ENCODE results near the gene PCDHB14. TPM values are rescaled to one million over a fixed set of nuclear protein-coding genes. Genes with fewer than 3 reads are reported as not detected.
"Not testable (repeated sequence)": the region's sequence is repeated elsewhere in the genome, so short reads cannot be mapped to it uniquely, and the experiment has no call there.

PCDHB14 gene
- polyA plus RNA-seq, 4 donors = 0.81 to 1.5 TPM; not detected in 2

DNA sequence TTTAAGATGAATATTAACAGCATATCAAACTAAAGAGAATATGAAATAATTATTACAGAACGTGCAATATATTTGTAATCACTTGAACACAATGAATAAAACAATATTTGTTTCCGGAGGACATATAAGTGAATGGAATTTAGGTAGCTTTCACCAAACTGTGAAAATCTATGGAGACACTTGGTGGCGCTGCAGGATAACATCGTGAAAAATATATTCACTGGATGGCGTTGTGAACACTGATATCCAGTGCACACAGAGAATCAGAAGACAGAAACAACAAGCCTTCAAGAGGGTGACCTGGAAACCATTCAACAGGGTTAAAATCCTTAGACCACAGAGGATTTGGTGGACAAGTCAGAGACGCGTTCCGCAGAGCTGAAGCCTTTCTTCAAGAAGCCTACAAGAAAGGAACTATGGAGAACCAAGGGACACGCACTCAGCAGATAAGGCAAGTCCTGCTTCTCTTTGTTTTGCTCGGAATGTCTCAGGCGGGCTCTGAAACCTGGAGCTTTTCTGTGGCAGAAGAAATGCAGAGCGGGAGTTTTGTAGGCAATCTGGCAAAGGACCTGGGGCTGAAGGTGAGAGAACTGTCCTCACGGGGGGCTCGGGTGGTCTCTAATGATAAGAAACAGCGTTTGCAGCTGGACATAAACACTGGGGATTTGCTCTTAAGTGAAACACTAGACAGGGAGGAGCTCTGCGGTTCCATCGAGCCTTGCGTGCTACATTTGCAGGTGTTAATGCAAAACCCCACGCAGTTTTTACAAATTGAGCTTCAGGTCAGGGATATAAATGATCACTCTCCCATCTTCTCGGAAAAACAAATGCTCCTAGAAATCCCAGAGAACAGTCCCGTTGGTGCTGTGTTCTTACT lies 23.5 kb upstream of the PCDHB14 start, which contains the start of gene PCDHB11:
Gene PCDHB11 (plus strand): TSS at position 269 of the 877 bp plus-strand sequence. CDS start 148 bp downstream, at position 417.
- Histone ChIP-seq H3K27ac (ENCODE audit: low read depth in 1 of 3, low read length in 2 of 3) (no peak within 1 kb of the TSS), H3K36me3 (ENCODE audit: control insufficient read depth in 3 of 3, insufficient read depth in 2 of 3, low read depth in 1 of 3, low read length in 3 of 3) (no peaks in the 10 kb centered on the region), H3K27me3 (ENCODE audit: control insufficient read depth in 3 of 3, insufficient read depth in 3 of 3, low read length in 3 of 3) (peaks cover 0 to 3% (median 0%) of the 10 kb centered on the region in 3 donors), H3K4me1 (ENCODE audit: control insufficient read depth in 3 of 3, insufficient read depth in 2 of 3, low read depth in 1 of 3, low read length in 2 of 3) (no peaks in the 10 kb centered on the region), H3K9me3 (ENCODE audit: control insufficient read depth in 2 of 2, insufficient read depth in 1 of 2, low read depth in 1 of 2, low read length in 1 of 2) (peaks cover 0 to 32% of the 10 kb centered on the region in 2 donors), H3K4me3 (ENCODE audit: low read depth in 1 of 3, low read length in 3 of 3) (no peak within 1 kb of the TSS)
- FAIRE-seq = no peak
- no peak for DNase-seq
- 36 to 52% (median 40%) methylated on average over 21 of the region's 21 CpGs for WGBS, 3 donors

DNA sequence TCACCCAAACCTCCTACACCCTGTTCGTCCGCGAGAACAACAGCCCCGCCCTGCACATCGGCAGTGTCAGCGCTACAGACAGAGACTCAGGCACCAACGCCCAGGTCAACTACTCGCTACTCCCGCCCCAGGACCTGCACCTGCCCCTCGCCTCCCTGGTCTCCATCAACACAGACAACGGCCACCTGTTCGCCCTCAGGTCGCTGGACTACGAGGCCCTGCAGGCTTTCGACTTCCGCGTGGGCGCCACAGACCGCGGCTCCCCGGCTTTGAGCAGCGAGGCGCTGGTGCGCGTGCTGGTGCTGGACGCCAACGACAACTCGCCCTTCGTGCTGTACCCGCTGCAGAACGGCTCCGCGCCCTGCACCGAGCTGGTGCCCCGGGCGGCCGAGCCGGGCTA lies 22.0 kb upstream of the PCDHB14 start:
- peaks cover 0 to 35% of the 10 kb centered on the region in 2 donors for H3K9me3 ChIP-seq (ENCODE audit: control insufficient read depth in 2 of 2, insufficient read depth in 1 of 2, low read depth in 1 of 2, low read length in 1 of 2)
- not testable (repeated sequence) for H3K27ac ChIP-seq (ENCODE audit: low read depth in 1 of 3, low read length in 2 of 3); H3K27me3 ChIP-seq (ENCODE audit: control insufficient read depth in 3 of 3, insufficient read depth in 3 of 3, low read length in 3 of 3); DNase-seq; H3K4me1 ChIP-seq (ENCODE audit: control insufficient read depth in 3 of 3, insufficient read depth in 2 of 3, low read depth in 1 of 3, low read length in 2 of 3); H3K36me3 ChIP-seq (ENCODE audit: control insufficient read depth in 3 of 3, insufficient read depth in 2 of 3, low read depth in 1 of 3, low read length in 3 of 3); FAIRE-seq; H3K4me3 ChIP-seq (ENCODE audit: low read depth in 1 of 3, low read length in 3 of 3)
- WGBS, 3 donors = 42 to 58% (median 50%) methylated on average over 23 to 27 of the region's 38 CpGs

DNA sequence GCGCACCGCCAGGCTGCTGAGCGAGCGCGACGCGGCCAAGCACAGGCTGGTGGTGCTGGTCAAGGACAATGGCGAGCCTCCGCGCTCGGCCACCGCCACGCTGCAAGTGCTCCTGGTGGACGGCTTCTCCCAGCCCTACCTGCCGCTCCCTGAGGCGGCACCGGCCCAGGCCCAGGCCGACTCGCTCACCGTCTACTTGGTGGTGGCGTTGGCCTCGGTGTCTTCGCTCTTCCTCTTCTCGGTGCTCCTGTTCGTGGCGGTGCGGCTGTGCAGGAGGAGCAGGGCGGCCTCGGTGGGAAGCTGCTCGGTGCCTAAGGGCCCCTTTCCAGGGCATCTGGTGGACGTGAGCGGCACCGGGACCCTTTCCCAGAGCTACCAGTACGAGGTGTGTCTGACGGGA lies 21.5 kb upstream of the PCDHB14 start:
- 37 to 63% (median 51%) methylated on average over 13 to 33 of the region's 35 CpGs for WGBS, 3 donors
- H3K9me3 ChIP-seq (ENCODE audit: control insufficient read depth in 2 of 2, insufficient read depth in 1 of 2, low read depth in 1 of 2, low read length in 1 of 2) = peaks cover 0 to 35% of the 10 kb centered on the region in 2 donors

DNA sequence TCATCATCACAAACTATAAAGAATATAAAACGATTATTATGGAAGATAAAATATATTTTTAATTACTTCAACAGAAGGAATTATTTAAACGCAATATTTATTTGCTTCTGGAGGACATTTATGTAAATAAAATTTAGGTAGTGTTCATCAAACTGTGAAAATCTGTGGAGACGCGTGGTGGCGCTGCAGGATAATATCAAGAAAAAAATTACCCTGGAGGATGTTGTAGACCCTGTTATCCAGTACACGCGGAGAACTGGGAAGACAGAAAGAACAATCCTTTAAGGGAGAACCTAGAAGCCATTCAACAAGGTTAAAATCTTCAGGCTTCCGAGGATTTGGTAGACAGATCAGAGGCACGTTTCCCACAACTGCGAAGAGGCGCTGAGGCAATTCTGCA lies 14.7 kb upstream of the PCDHB14 start, which contains the start of gene PCDHB12:
Gene PCDHB12 (plus strand): TSS at position 242 of the 400 bp plus-strand sequence. CDS start 189 bp downstream, outside the sequence.
- H3K27me3 ChIP-seq (ENCODE audit: control insufficient read depth in 3 of 3, insufficient read depth in 3 of 3, low read length in 3 of 3) = peaks cover 0 to 4% (median 0%) of the 10 kb centered on the region in 3 donors
- no peak within 1 kb of the TSS for H3K27ac ChIP-seq (ENCODE audit: low read depth in 1 of 3, low read length in 2 of 3)
- 20 to 31% (median 26%) methylated on average over 11 of the region's 11 CpGs for WGBS, 3 donors
- H3K9me3 ChIP-seq (ENCODE audit: control insufficient read depth in 2 of 2, insufficient read depth in 1 of 2, low read depth in 1 of 2, low read length in 1 of 2) = peaks cover 0 to 18% of the 10 kb centered on the region in 2 donors
- FAIRE-seq = no peak
- H3K4me3 ChIP-seq (ENCODE audit: low read depth in 1 of 3, low read length in 3 of 3) = no peak within 1 kb of the TSS
- H3K36me3 ChIP-seq (ENCODE audit: control insufficient read depth in 3 of 3, insufficient read depth in 2 of 3, low read depth in 1 of 3, low read length in 3 of 3) = no peaks in the 10 kb centered on the region
- DNase-seq = no peak
- no peaks in the 10 kb centered on the region for H3K4me1 ChIP-seq (ENCODE audit: control insufficient read depth in 3 of 3, insufficient read depth in 2 of 3, low read depth in 1 of 3, low read length in 2 of 3)

More for the DNA sequence above, 21.5 kb upstream of the PCDHB14 start:
- H3K4me3 ChIP-seq (ENCODE audit: low read depth in 1 of 3, low read length in 3 of 3); H3K27me3 ChIP-seq (ENCODE audit: control insufficient read depth in 3 of 3, insufficient read depth in 3 of 3, low read length in 3 of 3); FAIRE-seq; DNase-seq; H3K36me3 ChIP-seq (ENCODE audit: control insufficient read depth in 3 of 3, insufficient read depth in 2 of 3, low read depth in 1 of 3, low read length in 3 of 3); H3K27ac ChIP-seq (ENCODE audit: low read depth in 1 of 3, low read length in 2 of 3); H3K4me1 ChIP-seq (ENCODE audit: control insufficient read depth in 3 of 3, insufficient read depth in 2 of 3, low read depth in 1 of 3, low read length in 2 of 3): not testable (repeated sequence)

DNA sequence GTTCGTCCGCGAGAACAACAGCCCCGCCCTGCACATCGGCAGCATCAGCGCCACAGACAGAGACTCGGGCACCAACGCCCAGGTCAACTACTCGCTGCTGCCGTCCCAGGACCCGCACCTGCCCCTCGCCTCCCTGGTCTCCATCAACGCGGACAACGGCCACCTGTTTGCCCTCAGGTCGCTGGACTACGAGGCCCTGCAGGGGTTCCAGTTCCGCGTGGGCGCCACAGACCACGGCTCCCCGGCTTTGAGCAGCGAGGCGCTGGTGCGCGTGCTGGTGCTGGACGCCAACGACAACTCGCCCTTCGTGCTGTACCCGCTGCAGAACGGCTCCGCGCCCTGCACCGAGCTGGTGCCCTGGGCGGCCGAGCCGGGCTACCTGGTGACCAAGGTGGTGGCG lies 12.9 kb upstream of the PCDHB14 start:
- not testable (repeated sequence) for H3K4me1 ChIP-seq (ENCODE audit: control insufficient read depth in 3 of 3, insufficient read depth in 2 of 3, low read depth in 1 of 3, low read length in 2 of 3); H3K36me3 ChIP-seq (ENCODE audit: control insufficient read depth in 3 of 3, insufficient read depth in 2 of 3, low read depth in 1 of 3, low read length in 3 of 3); H3K27me3 ChIP-seq (ENCODE audit: control insufficient read depth in 3 of 3, insufficient read depth in 3 of 3, low read length in 3 of 3); H3K4me3 ChIP-seq (ENCODE audit: low read depth in 1 of 3, low read length in 3 of 3); DNase-seq; H3K27ac ChIP-seq (ENCODE audit: low read depth in 1 of 3, low read length in 2 of 3); FAIRE-seq
- peaks cover 0 to 24% of the 10 kb centered on the region in 2 donors for H3K9me3 ChIP-seq (ENCODE audit: control insufficient read depth in 2 of 2, insufficient read depth in 1 of 2, low read depth in 1 of 2, low read length in 1 of 2)
- WGBS, 3 donors = 44 to 71% (median 59%) methylated on average over 27 to 39 of the region's 39 CpGs

DNA sequence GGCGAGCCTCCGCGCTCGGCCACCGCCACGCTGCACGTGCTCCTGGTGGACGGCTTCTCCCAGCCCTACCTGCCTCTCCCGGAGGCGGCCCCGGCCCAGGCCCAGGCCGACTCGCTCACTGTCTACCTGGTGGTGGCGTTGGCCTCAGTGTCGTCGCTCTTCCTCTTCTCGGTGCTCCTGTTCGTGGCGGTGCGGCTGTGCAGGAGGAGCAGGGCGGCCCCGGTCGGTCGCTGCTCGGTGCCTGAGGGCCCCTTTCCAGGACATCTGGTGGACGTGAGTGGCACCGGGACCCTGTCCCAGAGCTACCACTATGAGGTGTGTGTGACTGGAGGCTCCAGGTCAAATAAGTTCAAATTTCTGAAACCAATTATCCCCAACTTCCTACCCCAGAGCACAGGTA lies 12.3 kb upstream of the PCDHB14 start:
- not testable (repeated sequence) for H3K4me1 ChIP-seq (ENCODE audit: control insufficient read depth in 3 of 3, insufficient read depth in 2 of 3, low read depth in 1 of 3, low read length in 2 of 3); H3K27ac ChIP-seq (ENCODE audit: low read depth in 1 of 3, low read length in 2 of 3); DNase-seq; FAIRE-seq; H3K4me3 ChIP-seq (ENCODE audit: low read depth in 1 of 3, low read length in 3 of 3); H3K27me3 ChIP-seq (ENCODE audit: control insufficient read depth in 3 of 3, insufficient read depth in 3 of 3, low read length in 3 of 3); H3K36me3 ChIP-seq (ENCODE audit: control insufficient read depth in 3 of 3, insufficient read depth in 2 of 3, low read depth in 1 of 3, low read length in 3 of 3)
- WGBS, 3 donors = 29 to 56% (median 44%) methylated on average over 14 to 23 of the region's 27 CpGs
- H3K9me3 ChIP-seq (ENCODE audit: control insufficient read depth in 2 of 2, insufficient read depth in 1 of 2, low read depth in 1 of 2, low read length in 1 of 2) = peaks cover 1 to 20% of the 10 kb centered on the region in 2 donors

DNA sequence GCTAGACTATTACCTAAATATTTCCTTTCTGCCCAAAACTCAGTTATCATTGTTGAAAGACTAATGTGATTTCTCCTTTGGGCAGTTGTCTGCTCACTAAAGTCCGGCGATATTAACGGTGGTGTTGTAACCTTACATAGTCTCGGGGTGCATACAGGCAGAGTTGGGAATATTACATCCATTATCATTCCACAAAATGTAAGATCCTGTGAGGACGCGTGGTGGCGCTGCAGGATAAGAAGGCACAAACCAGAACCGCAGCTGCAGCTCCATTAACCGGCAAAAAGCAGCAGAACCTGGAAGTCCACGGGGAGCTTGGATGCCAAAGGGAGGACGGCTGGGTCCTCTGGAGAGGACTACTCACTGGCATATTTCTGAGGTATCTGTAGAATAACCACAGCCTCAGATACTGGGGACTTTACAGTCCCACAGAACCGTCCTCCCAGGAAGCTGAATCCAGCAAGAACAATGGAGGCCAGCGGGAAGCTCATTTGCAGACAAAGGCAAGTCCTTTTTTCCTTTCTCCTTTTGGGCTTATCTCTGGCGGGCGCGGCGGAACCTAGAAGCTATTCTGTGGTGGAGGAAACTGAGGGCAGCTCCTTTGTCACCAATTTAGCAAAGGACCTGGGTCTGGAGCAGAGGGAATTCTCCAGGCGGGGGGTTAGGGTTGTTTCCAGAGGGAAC lies 9.3 kb upstream of the PCDHB14 start, which contains the start of gene PCDHB13:
Gene PCDHB13 (plus strand): TSS at position 264 of the 684 bp plus-strand sequence. CDS start 205 bp downstream, at position 469.
- H3K27ac ChIP-seq (ENCODE audit: low read depth in 1 of 3, low read length in 2 of 3); H3K4me1 ChIP-seq (ENCODE audit: control insufficient read depth in 3 of 3, insufficient read depth in 2 of 3, low read depth in 1 of 3, low read length in 2 of 3); H3K4me3 ChIP-seq (ENCODE audit: low read depth in 1 of 3, low read length in 3 of 3); H3K36me3 ChIP-seq (ENCODE audit: control insufficient read depth in 3 of 3, insufficient read depth in 2 of 3, low read depth in 1 of 3, low read length in 3 of 3); H3K27me3 ChIP-seq (ENCODE audit: control insufficient read depth in 3 of 3, insufficient read depth in 3 of 3, low read length in 3 of 3); FAIRE-seq: not testable (repeated sequence)
- 15 to 22% (median 17%) methylated on average over 11 to 14 of the region's 18 CpGs for WGBS, 3 donors
- DNase-seq = peak in 1 of 2 donors; percentile 11
- H3K9me3 ChIP-seq (ENCODE audit: control insufficient read depth in 2 of 2, insufficient read depth in 1 of 2, low read depth in 1 of 2, low read length in 1 of 2) = peaks cover 1 to 30% of the 10 kb centered on the region in 2 donors

DNA sequence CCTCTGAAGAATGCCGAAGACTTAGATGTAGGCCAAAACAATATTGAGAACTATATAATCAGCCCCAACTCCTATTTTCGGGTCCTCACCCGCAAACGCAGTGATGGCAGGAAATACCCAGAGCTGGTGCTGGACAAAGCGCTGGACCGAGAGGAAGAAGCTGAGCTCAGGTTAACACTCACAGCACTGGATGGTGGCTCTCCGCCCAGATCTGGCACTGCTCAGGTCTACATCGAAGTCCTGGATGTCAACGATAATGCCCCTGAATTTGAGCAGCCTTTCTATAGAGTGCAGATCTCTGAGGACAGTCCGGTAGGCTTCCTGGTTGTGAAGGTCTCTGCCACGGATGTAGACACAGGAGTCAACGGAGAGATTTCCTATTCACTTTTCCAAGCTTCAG lies 8.6 kb upstream of the PCDHB14 start:
- not testable (repeated sequence) for FAIRE-seq; H3K4me3 ChIP-seq (ENCODE audit: low read depth in 1 of 3, low read length in 3 of 3); H3K36me3 ChIP-seq (ENCODE audit: control insufficient read depth in 3 of 3, insufficient read depth in 2 of 3, low read depth in 1 of 3, low read length in 3 of 3); H3K27me3 ChIP-seq (ENCODE audit: control insufficient read depth in 3 of 3, insufficient read depth in 3 of 3, low read length in 3 of 3); H3K27ac ChIP-seq (ENCODE audit: low read depth in 1 of 3, low read length in 2 of 3); DNase-seq; H3K4me1 ChIP-seq (ENCODE audit: control insufficient read depth in 3 of 3, insufficient read depth in 2 of 3, low read depth in 1 of 3, low read length in 2 of 3)
- 57 to 71% (median 68%) methylated on average over 7 to 11 of the region's 12 CpGs for WGBS, 3 donors
- H3K9me3 ChIP-seq (ENCODE audit: control insufficient read depth in 2 of 2, insufficient read depth in 1 of 2, low read depth in 1 of 2, low read length in 1 of 2) = peaks cover 1 to 27% of the 10 kb centered on the region in 2 donors

Data from small intestine (tissue), 7 donors.